CD4-positive, alpha-beta T cell (primary cell): Measurements from ENCODE around the gene INSIG2. TPM values are rescaled to one million over a fixed set of nuclear protein-coding genes. Genes with fewer than 3 reads are reported as not detected.

ENCODE experiments used
- ATAC-seq: fragments of 200-7000 bp; cut with Tn5 transposase; one replicate; pipeline ENCODE4 v1.10.0; 2022; ENCODE audit warnings: mild to moderate bottlenecking; ENCODE audit not compliant: poor library complexity
- CTCF ChIA-PET: fragments of 350-600 bp; sonication (Branson Sonifier 250); formaldehyde crosslinking; loops from one replicate; lab custom pipeline; 2021; ENCODE audit warnings: antibody characterized with exemption, inconsistent platforms; lab: Charles Lee
- POLR2A ChIA-PET: fragments of 350-600 bp; sonication (Branson Sonifier 250); formaldehyde crosslinking; loops from one replicate; lab custom pipeline; 2021; ENCODE audit warnings: antibody characterized with exemption, inconsistent platforms; lab: Charles Lee
- DNase-seq, 14 experiments: peaks; one replicate each; pipeline ENCODE4 v3.0.0-alpha.2; 2013 to 2020; ENCODE audit warnings: mixed read lengths in 2 of 14
- H3K27ac ChIP-seq, 2 donors: one replicate each; pipeline versions ENCODE4 v1.5.1 to v1.7.0; 2013; ENCODE audit warnings: low read length in 2 of 2, low read depth in 1 of 2, mild to moderate bottlenecking in 1 of 2
- H3K27me3 ChIP-seq, 2 experiments: 1 replicate in 1 of 2; 2 replicates in 1 of 2; pipeline versions ENCODE4 v1.6.1 to v1.7.0; 2013; ENCODE audit warnings: low read length in 2 of 2, control low read depth in 1 of 2, mild to moderate bottlenecking in 1 of 2, moderate library complexity in 1 of 2; ENCODE audit not compliant: insufficient read depth in 2 of 2, control insufficient read depth in 1 of 2
- H3K36me3 ChIP-seq: one replicate; pipeline ENCODE4 v1.6.1; 2013; ENCODE audit warnings: low read length, control low read depth; ENCODE audit not compliant: insufficient read depth
- H3K4me1 ChIP-seq: one replicate; pipeline ENCODE4 v1.6.1; 2013; ENCODE audit warnings: low read length, control low read depth; ENCODE audit not compliant: insufficient read depth
- H3K4me3 ChIP-seq: one replicate; pipeline ENCODE4 v1.5.1; 2013; ENCODE audit warnings: mild to moderate bottlenecking, low read length, moderate library complexity
- H3K9me3 ChIP-seq, 2 experiments: 1 replicate in 1 of 2; 2 replicates in 1 of 2; pipeline versions ENCODE4 v1.6.1 to v1.7.0; 2013; ENCODE audit warnings: low read length in 2 of 2, mild to moderate bottlenecking in 2 of 2, control low read depth in 1 of 2, moderate library complexity in 1 of 2; ENCODE audit not compliant: control insufficient read depth in 1 of 2, insufficient read depth in 1 of 2
- H3K27ac Mint-ChIP-seq: one replicate; pipeline ENCODE4 v1.8.0; 2020; ENCODE audit warnings: mixed read lengths
- H3K27me3 Mint-ChIP-seq: one replicate; pipeline ENCODE4 v1.8.0; 2021; ENCODE audit warnings: mixed read lengths
- H3K36me3 Mint-ChIP-seq: one replicate; pipeline ENCODE4 v1.8.0; 2021; ENCODE audit warnings: low read depth, mixed read lengths
- H3K4me1 Mint-ChIP-seq: one replicate; pipeline ENCODE4 v1.8.0; 2021; ENCODE audit warnings: low read depth, mixed read lengths
- H3K4me3 Mint-ChIP-seq: one replicate; pipeline ENCODE4 v1.8.0; 2020; ENCODE audit warnings: mild to moderate bottlenecking, mixed read lengths
- H3K9me3 Mint-ChIP-seq: one replicate; pipeline ENCODE4 v1.8.0; 2020; ENCODE audit warnings: mixed read lengths
- intact Hi-C, 2 experiments: fragments of 100-400 bp; cut with DNase I in 1 of 2; cut with micrococcal nuclease in 1 of 2; formaldehyde crosslinking; loops; one replicate each; pipeline versions ENCODE4 v1.15.1 to v1.9.0; 2023 to 2025; cut with DNase I, micrococcal nuclease
- total RNA-seq, 174 experiments: library from RNA in 2 of 174; stranded (reverse) in 2 of 174; gene quantifications; one replicate each; pipeline ENCODE4 v1.2.3 and lab custom pipeline; 2021 to 2026
- TF ChIP-seq, protein P1 (sequence below): fragments of 200-600 bp; IDR thresholded peaks from one replicate; pipeline ENCODE4 v1.8.0; 2022; ENCODE audit warnings: antibody characterized with exemption, mild to moderate bottlenecking

Gene INSIG2
- total RNA-seq, 2 experiments from 2014 or later, result 7.3 to 7.7 TPM

- Mint-ChIP-seq H3K36me3 (no peaks in the 10 kb centered on the region), H3K4me3 (no peak overlapping the region), H3K9me3 (no peaks in the 10 kb centered on the region), H3K4me1 (peaks cover 14% of the 10 kb centered on the region), H3K27ac (no peak overlapping the region), H3K27me3 (peaks cover 24% of the 10 kb centered on the region)
- Histone ChIP-seq H3K4me1 (peaks cover 4% of the 10 kb centered on the region), H3K27me3 (no peaks in the 10 kb centered on the region), H3K9me3 (no peaks in the 10 kb centered on the region), H3K36me3 (no peaks in the 10 kb centered on the region), H3K27ac (no peak overlapping the region), H3K4me3 (no peak overlapping the region)
- ChIA-PET CTCF (no interaction called here), POLR2A (interaction anchor here (1.4 kb wide), 1 partner anchor 44 kb away, joined by 4 read pairs; the partner anchor contains the start of gene INSIG2)
- no peak for ATAC-seq
- TF ChIP-seq, protein P1, sequence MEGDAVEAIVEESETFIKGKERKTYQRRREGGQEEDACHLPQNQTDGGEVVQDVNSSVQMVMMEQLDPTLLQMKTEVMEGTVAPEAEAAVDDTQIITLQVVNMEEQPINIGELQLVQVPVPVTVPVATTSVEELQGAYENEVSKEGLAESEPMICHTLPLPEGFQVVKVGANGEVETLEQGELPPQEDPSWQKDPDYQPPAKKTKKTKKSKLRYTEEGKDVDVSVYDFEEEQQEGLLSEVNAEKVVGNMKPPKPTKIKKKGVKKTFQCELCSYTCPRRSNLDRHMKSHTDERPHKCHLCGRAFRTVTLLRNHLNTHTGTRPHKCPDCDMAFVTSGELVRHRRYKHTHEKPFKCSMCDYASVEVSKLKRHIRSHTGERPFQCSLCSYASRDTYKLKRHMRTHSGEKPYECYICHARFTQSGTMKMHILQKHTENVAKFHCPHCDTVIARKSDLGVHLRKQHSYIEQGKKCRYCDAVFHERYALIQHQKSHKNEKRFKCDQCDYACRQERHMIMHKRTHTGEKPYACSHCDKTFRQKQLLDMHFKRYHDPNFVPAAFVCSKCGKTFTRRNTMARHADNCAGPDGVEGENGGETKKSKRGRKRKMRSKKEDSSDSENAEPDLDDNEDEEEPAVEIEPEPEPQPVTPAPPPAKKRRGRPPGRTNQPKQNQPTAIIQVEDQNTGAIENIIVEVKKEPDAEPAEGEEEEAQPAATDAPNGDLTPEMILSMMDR, result no peak
- intact Hi-C loops, result no loop called here
- no peak for DNase-seq
These were observed 43.5 kb downstream of the INSIG2 start for GRCh38 chr2:118131771-118132170.

- peaks cover 5% of the 10 kb centered on the region for H3K27me3 Mint-ChIP-seq
- CTCF ChIA-PET, result no interaction called here
- H3K4me1 Mint-ChIP-seq, result peaks cover 14% of the 10 kb centered on the region
- H3K9me3 ChIP-seq, result no peaks in the 10 kb centered on the region
- ATAC-seq, result no peak
- DNase-seq, result no peak
- no peaks in the 10 kb centered on the region for H3K9me3 Mint-ChIP-seq
- intact Hi-C loops, result no loop called here
- no peak overlapping the region for H3K4me3 ChIP-seq
- POLR2A ChIA-PET, result no interaction called here
- no peak overlapping the region for H3K27ac ChIP-seq
- H3K27ac Mint-ChIP-seq, result no peak overlapping the region
- H3K27me3 ChIP-seq, result no peaks in the 10 kb centered on the region
- no peaks in the 10 kb centered on the region for H3K36me3 ChIP-seq
- TF ChIP-seq, protein P1, result no peak
- H3K36me3 Mint-ChIP-seq, result no peaks in the 10 kb centered on the region
- peaks cover 4% of the 10 kb centered on the region for H3K4me1 ChIP-seq
- H3K4me3 Mint-ChIP-seq, result no peak overlapping the region
These were observed 45.6 kb downstream of the INSIG2 start for GRCh38 chr2:118133916-118134315.

DNA sequence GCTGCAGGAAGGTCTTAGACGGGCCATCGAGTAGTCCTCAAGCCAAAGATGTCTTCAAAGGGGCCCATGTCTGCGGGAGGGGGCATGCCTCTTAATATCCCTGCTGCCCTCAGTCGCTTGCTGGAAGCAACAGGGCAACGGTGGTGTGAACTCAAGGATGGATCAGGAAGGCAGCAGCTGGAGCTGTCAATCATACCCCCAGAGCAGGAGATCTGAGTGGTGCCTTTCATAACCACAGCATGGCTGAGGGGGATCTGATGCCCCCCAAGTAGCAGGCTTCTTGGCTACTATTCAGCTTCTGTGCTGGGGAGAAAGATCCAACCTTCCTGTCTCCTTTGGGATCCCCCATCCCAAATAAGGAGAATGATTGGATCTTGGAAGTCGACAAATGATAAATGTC lies 46.4 kb downstream of the INSIG2 start:
- no peak for ATAC-seq

More for the DNA sequence above, 46.4 kb downstream of the INSIG2 start:
- intact Hi-C loops, result no loop called here
- TF ChIP-seq, protein P1, result no peak
- Histone ChIP-seq H3K36me3 (no peaks in the 10 kb centered on the region), H3K4me3 (no peak overlapping the region), H3K9me3 (no peaks in the 10 kb centered on the region), H3K27ac (no peak overlapping the region), H3K27me3 (no peaks in the 10 kb centered on the region), H3K4me1 (peaks cover 4% of the 10 kb centered on the region)
- no peak overlapping the region for H3K4me3 Mint-ChIP-seq
- peaks cover 14% of the 10 kb centered on the region for H3K4me1 Mint-ChIP-seq
- ChIA-PET POLR2A (no interaction called here), CTCF (no interaction called here)
- H3K36me3 Mint-ChIP-seq, result no peaks in the 10 kb centered on the region
- H3K27ac Mint-ChIP-seq, result no peak overlapping the region
- no peaks in the 10 kb centered on the region for H3K9me3 Mint-ChIP-seq
- no peaks in the 10 kb centered on the region for H3K27me3 Mint-ChIP-seq
- DNase-seq, result no peak
